WTC11 (cell line): Measurements from ENCODE around the gene TRAF3IP3.

Source experiments
- ATF2 ChIP-seq: sonication (generic); formaldehyde crosslinking; IDR thresholded peaks from 2 replicates; pipeline ENCODE4 v1.8.1; 2022; ENCODE audit warnings: low read depth, missing genetic modification reagents, borderline replicate concordance
- CTCF ChIP-seq: fragments of 200-600 bp; IDR thresholded peaks from 2 replicates; pipeline ENCODE4 v1.8.0; 2022; ENCODE audit warnings: antibody characterized with exemption
- E2F4 ChIP-seq: sonication (generic); formaldehyde crosslinking; IDR thresholded peaks from 2 replicates; pipeline ENCODE4 v1.8.1; 2022; ENCODE audit warnings: low read depth, mild to moderate bottlenecking, moderate library complexity, missing genetic modification reagents, borderline replicate concordance
- ELF4 ChIP-seq: sonication (generic); formaldehyde crosslinking; IDR thresholded peaks from 2 replicates; pipeline ENCODE4 v1.8.1; 2022; ENCODE audit warnings: low read depth, mild to moderate bottlenecking, moderate library complexity, missing genetic modification reagents
- HMGXB4 ChIP-seq: sonication (generic); formaldehyde crosslinking; IDR thresholded peaks from 2 replicates; pipeline ENCODE4 v1.8.1; 2023; ENCODE audit warnings: mild to moderate bottlenecking, moderate library complexity, missing genetic modification reagents
- KAT7 ChIP-seq: sonication (generic); formaldehyde crosslinking; IDR thresholded peaks from 2 replicates; pipeline ENCODE4 v1.8.1; 2023; ENCODE audit warnings: missing genetic modification reagents, mild to moderate bottlenecking, borderline replicate concordance
- MAX ChIP-seq: sonication (generic); formaldehyde crosslinking; IDR thresholded peaks from 2 replicates; pipeline ENCODE4 v1.8.0; 2022; ENCODE audit warnings: mild to moderate bottlenecking, missing genetic modification reagents
- NR2C2 ChIP-seq: sonication (generic); formaldehyde crosslinking; IDR thresholded peaks from 2 replicates; pipeline ENCODE4 v1.8.0; 2022; ENCODE audit warnings: mild to moderate bottlenecking, missing genetic modification reagents
- PRDM15 ChIP-seq: sonication (generic); formaldehyde crosslinking; IDR thresholded peaks from 2 replicates; pipeline ENCODE4 v1.8.0; 2022; ENCODE audit warnings: missing genetic modification reagents
- TEAD1 ChIP-seq: sonication (generic); formaldehyde crosslinking; IDR thresholded peaks from 2 replicates; pipeline ENCODE4 v1.8.0; 2022; ENCODE audit warnings: mild to moderate bottlenecking, missing genetic modification reagents
- USF2 ChIP-seq: sonication (generic); formaldehyde crosslinking; IDR thresholded peaks from 2 replicates; pipeline ENCODE4 v1.8.1; 2023; ENCODE audit warnings: mild to moderate bottlenecking, missing genetic modification reagents, moderate library complexity

- TF ChIP-seq MAX (CRISPR knock-in tag) (no peak), ATF2 (CRISPR knock-in tag) (no peak), ELF4 (no peak), TEAD1 (CRISPR knock-in tag) (no peak), CTCF (no peak), USF2 (no peak), PRDM15 (no peak), NR2C2 (no peak), HMGXB4 (CRISPR knock-in tag) (no peak), KAT7 (CRISPR knock-in tag) (no peak), E2F4 (CRISPR knock-in tag) (no peak)
These were observed 11.2 kb downstream of the TRAF3IP3 start for GRCh38 chr1:209767096-209767495.
